ENCODE measurements around the gene MYADM.

MYADM gene

GRCh38 chr19:53909471-53910169, 41.9 kb downstream of the MYADM start:
- no peak for FAIRE-seq
- no peak for DNase-seq (ENCODE audit: low spot score)

- no peak for FAIRE-seq
- no peak for DNase-seq (ENCODE audit: low spot score)
Measured at GRCh38 chr19:53910170-53910518, 42.5 kb downstream of the MYADM start.

GRCh38 chr19:53912653-53913052, 45.0 kb downstream of the MYADM start:
- DNase-seq (ENCODE audit: low spot score) (no peak), FAIRE-seq (no peak)

GRCh38 chr19:53915000-53915399, 47.3 kb downstream of the MYADM start:
- DNase-seq (ENCODE audit: low spot score): no peak
- no peak for FAIRE-seq

- no peak for FAIRE-seq
- no peak for DNase-seq (ENCODE audit: low spot score)
Measured at GRCh38 chr19:53916004-53916403, 48.3 kb downstream of the MYADM start.

GRCh38 chr19:53917356-53917755, 49.7 kb downstream of the MYADM start:
- no peak for FAIRE-seq
- no peak for DNase-seq (ENCODE audit: low spot score)
